GM23248 (cell line): ENCODE measurements around the gene RAD50. TPM values are rescaled to one million over a fixed set of nuclear protein-coding genes. Genes with fewer than 3 reads are reported as not detected.

ENCODE experiments used
- DNase-seq: peaks from one replicate; pipeline ENCODE4 v3.0.0-alpha.2; 2015
- H2AFZ ChIP-seq: fragments of 200-600 bp; sonication (generic); 2 replicates; pipeline ENCODE4 v1.6.1; 2016; ENCODE audit warnings: antibody characterized with exemption
- H3F3A ChIP-seq: fragments of 200-600 bp; sonication (generic); 2 replicates; pipeline ENCODE4 v1.6.1; 2016; ENCODE audit warnings: mild to moderate bottlenecking, antibody characterized with exemption, mixed run types; ENCODE audit not compliant: insufficient read depth
- H3K27ac ChIP-seq: fragments of 200-600 bp; sonication (generic); 2 replicates; pipeline ENCODE4 v1.5.1; 2016; ENCODE audit warnings: mild to moderate bottlenecking
- H3K27me3 ChIP-seq: fragments of 200-600 bp; sonication (generic); replicated peaks from 2 replicates; pipeline ENCODE4 v1.6.1; 2016; ENCODE audit warnings: mild to moderate bottlenecking; ENCODE audit not compliant: insufficient read depth
- H3K36me3 ChIP-seq: fragments of 200-600 bp; sonication (generic); 2 replicates; pipeline ENCODE4 v1.6.1; 2016; ENCODE audit warnings: low read depth, mild to moderate bottlenecking
- H3K4me1 ChIP-seq: fragments of 200-600 bp; sonication (generic); 2 replicates; pipeline ENCODE4 v1.6.1; 2016; ENCODE audit warnings: mild to moderate bottlenecking; ENCODE audit not compliant: insufficient read depth
- H3K4me2 ChIP-seq: fragments of 200-600 bp; sonication (generic); one replicate; pipeline ENCODE4 v1.6.1; 2016; ENCODE audit warnings: mild to moderate bottlenecking; ENCODE audit not compliant: unreplicated experiment
- H3K4me3 ChIP-seq: fragments of 200-600 bp; sonication (generic); 2 replicates; pipeline ENCODE4 v1.5.1; 2016; ENCODE audit warnings: mild to moderate bottlenecking
- H3K79me2 ChIP-seq: fragments of 200-600 bp; sonication (generic); 2 replicates; pipeline ENCODE4 v1.6.1; 2016; ENCODE audit warnings: mild to moderate bottlenecking; ENCODE audit not compliant: insufficient read depth
- H3K9ac ChIP-seq: fragments of 200-600 bp; sonication (generic); 2 replicates; pipeline ENCODE4 v1.6.1; 2016; ENCODE audit warnings: mild to moderate bottlenecking
- H3K9me2 ChIP-seq: fragments of 200-600 bp; sonication (generic); 2 replicates; pipeline ENCODE4 v1.6.1; 2016; ENCODE audit warnings: mixed run types, mild to moderate bottlenecking, moderate library complexity; ENCODE audit not compliant: insufficient read depth
- H3K9me3 ChIP-seq: fragments of 200-600 bp; sonication (generic); one replicate; pipeline ENCODE4 v1.6.1; 2017; ENCODE audit warnings: low read depth
- H4K20me1 ChIP-seq: fragments of 200-600 bp; sonication (generic); 2 replicates; pipeline ENCODE4 v1.6.0; 2016; ENCODE audit not compliant: insufficient read depth
- EZH2 ChIP-seq: fragments of 200-600 bp; sonication (generic); IDR thresholded peaks from 2 replicates; pipeline ENCODE4 v1.6.1; 2018; ENCODE audit warnings: antibody characterized with exemption, mild to moderate bottlenecking; ENCODE audit not compliant: insufficient read depth, poor library complexity, severe bottlenecking
- EZH2phosphoT487 ChIP-seq: fragments of 200-600 bp; sonication (generic); IDR thresholded peaks from 2 replicates; pipeline ENCODE4 v1.6.1; 2018; ENCODE audit warnings: antibody characterized with exemption, moderate library complexity, mild to moderate bottlenecking, low read depth; ENCODE audit not compliant: insufficient read depth
- WGBS, 2 experiments: methylation state at CpG; one replicate each; pipeline ENCODE4 v1.1.6; 2015 to 2017; ENCODE audit warnings: low lambda C conversion rate in 2 of 2, low coverage in 1 of 2; ENCODE audit errors: missing lambda C conversion rate in 2 of 2; 5-methylcytosine and 5-hydroxymethylcytosine counted together
- in situ Hi-C: fragments of 300-500 bp; cut with MboI; formaldehyde crosslinking; loops from 2 replicates; pipeline ENCODE4 v1.15.0; 2020
- polyA plus RNA-seq: library from polyadenylated mRNA; unstranded; fragments of >200 nt; fragmentation: Nextera tagmentation; extraction: Ambion mirVana; gene quantifications from 2 replicates; pipeline ENCODE4 v1.2.1, GENCODE V29; 2016
- total RNA-seq: library from RNA; depleted of rRNA; stranded (reverse); fragments of >200 nt; shearing (Covaris generic); gene quantifications from 2 replicates; pipeline ENCODE4 v1.2.3, GENCODE V29; 2014

Gene RAD50
- total and polyA plus RNA-seq, 2 experiments from 2014 or later: 17.7 to 44.0 TPM

DNA sequence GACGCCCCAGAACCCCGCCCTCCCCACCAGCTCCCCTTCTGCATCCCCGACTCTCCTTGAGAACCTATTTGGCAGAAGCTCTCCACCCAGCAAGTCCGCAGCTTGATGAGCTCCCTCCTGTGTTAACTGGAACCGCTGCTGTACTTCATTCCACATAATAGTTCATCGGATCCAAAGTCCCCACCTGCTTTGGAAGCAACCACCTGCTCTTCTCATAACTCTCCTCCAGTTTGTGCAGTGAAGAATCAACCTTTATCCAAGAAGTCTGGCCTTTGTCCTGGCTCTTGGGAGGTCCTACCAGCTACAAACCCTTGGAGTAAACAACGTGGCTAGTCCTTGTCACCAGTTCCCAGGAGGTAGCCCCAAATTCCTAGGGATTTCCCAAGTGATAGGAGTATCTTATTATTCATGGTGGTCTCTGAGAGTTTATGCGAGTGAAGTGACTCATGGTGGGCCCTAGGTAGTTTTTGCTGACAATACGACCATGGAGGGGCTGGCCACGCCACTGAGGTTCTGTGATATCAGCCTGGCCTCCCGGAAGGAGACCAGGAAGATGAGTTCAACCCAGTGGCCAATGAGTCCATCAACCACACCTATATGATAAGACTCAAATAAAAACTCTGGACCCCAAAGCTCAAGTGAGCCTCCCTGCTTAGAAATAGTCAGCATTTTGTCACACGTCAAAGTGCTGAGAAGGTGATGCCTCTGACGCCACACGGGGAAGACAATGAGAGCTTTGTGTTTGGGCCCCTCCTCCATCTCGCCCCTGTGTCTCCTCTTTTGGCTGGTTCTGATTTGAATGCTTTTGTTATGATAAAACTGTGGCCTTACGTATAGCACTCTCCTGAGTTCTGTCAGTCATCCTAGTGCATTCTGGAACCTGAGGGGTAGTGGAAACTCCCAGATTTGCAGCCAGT lies 113.4 kb downstream of the RAD50 start:
- no peaks in the 10 kb centered on the region for H3K79me2 ChIP-seq
- no peak overlapping the region for H3K4me3 ChIP-seq
- no peak for TF ChIP-seq EZH2
- TF ChIP-seq EZH2phosphoT487: no peak
- no peaks in the 10 kb centered on the region for H4K20me1 ChIP-seq
- H2AFZ ChIP-seq: no peak overlapping the region
- no peaks in the 10 kb centered on the region for H3K9me3 ChIP-seq
- WGBS, 2 experiments: 86 to 88% methylated on average over 16 of the region's 16 CpGs
- no peaks in the 10 kb centered on the region for H3K9me2 ChIP-seq
- peaks cover 20% of the 10 kb centered on the region for H3F3A ChIP-seq
- in situ Hi-C loops: no loop called here
- H3K36me3 ChIP-seq: no peaks in the 10 kb centered on the region
- peaks cover 9% of the 10 kb centered on the region for H3K4me1 ChIP-seq
- no peak overlapping the region for H3K27ac ChIP-seq
- H3K27me3 ChIP-seq: no peaks in the 10 kb centered on the region
- no peak overlapping the region for H3K9ac ChIP-seq
- H3K4me2 ChIP-seq: no peak overlapping the region
- DNase-seq: no peak

DNA sequence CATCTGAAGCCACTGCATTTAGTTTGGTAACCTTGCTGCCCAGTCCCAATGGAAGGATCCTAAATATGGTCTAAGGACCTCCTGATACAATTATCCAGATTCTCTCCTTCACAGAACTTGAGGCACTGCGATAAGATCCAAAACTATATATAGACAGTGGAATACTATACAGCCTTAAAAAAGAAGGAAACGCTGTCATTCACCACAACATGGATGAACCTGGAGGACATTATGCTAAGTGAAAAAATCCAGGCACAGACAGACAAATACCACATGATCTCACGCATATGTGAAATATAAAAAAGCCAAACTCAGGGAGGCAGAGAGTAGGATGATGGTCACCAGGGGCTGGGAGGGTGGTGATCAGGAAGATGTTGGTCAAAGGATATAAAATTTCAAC lies 114.2 kb downstream of the RAD50 start:
- Histone ChIP-seq H3K9me2 (no peaks in the 10 kb centered on the region), H3K9me3 (no peaks in the 10 kb centered on the region), H3K4me2 (no peak overlapping the region), H2AFZ (no peak overlapping the region), H3K27ac (no peak overlapping the region), H3K36me3 (no peaks in the 10 kb centered on the region), H3K27me3 (no peaks in the 10 kb centered on the region), H3K4me1 (peaks cover 12% of the 10 kb centered on the region), H3F3A (peaks cover 27% of the 10 kb centered on the region), H4K20me1 (no peaks in the 10 kb centered on the region), H3K4me3 (no peak overlapping the region), H3K79me2 (no peaks in the 10 kb centered on the region), H3K9ac (no peak overlapping the region)
- no peak for TF ChIP-seq EZH2
- no peak for TF ChIP-seq EZH2phosphoT487
- WGBS, 2 experiments: 95 to 97% methylated on average over 3 of the region's 3 CpGs
- in situ Hi-C loops: no loop called here
- no peak for DNase-seq

- Histone ChIP-seq H2AFZ (no peak overlapping the region; the same call in 1 of the 2 replicates), H3K79me2 (no peaks in the 10 kb centered on the region), H3K4me1 (peaks cover 31% of the 10 kb centered on the region), H3K36me3 (no peaks in the 10 kb centered on the region), H3K9me2 (no peaks in the 10 kb centered on the region), H3K27me3 (no peaks in the 10 kb centered on the region), H3K4me2 (no peak overlapping the region), H3K9me3 (no peaks in the 10 kb centered on the region), H3K9ac (no peak overlapping the region), H3F3A (peaks cover 37% of the 10 kb centered on the region), H3K4me3 (no peak overlapping the region), H4K20me1 (no peaks in the 10 kb centered on the region), H3K27ac (no peak overlapping the region)
- 83 to 85% methylated on average over 1 of the region's 1 CpG for WGBS, 2 experiments
- no peak for DNase-seq
- in situ Hi-C loops: no loop called here
- TF ChIP-seq EZH2: no peak
- no peak for TF ChIP-seq EZH2phosphoT487
Measured at GRCh38 chr5:132673488-132673887, 116.7 kb downstream of the RAD50 start.

DNA sequence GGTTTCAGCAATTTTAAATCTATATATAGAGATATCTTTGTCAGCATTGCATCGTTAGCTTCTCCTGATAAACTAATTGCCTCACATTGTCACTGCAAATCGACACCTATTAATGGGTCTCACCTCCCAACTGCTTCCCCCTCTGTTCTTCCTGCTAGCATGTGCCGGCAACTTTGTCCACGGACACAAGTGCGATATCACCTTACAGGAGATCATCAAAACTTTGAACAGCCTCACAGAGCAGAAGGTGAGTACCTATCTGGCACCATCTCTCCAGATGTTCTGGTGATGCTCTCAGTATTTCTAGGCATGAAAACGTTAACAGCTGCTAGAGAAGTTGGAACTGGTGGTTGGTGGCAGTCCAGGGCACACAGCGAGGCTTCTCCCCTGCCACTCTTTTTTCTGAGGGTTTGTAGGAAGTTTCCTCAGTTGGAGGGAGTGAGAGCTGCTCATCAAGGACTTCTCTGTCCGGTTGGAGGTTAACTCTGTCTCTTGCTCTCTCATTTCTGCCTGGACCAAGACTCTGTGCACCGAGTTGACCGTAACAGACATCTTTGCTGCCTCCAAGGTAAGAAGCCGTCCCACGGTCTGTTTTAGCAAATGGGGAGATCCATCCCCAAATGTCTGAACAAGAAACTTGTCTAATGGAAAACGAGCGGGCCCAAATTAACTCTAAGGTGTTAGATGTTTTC lies 117.3 kb downstream of the RAD50 start, which contains the start of gene IL4:
Gene IL4 (plus strand): TSS at position 51 of the 692 bp plus-strand sequence. CDS start 62 bp downstream, at position 113.
- Histone ChIP-seq H3K4me3 (peak within 1 kb of the TSS; percentile 71), H3F3A (peaks cover 37% of the 10 kb centered on the region), H3K79me2 (no peaks in the 10 kb centered on the region), H2AFZ (peak within 1 kb of the TSS; percentile 84), H3K4me2 (peak within 1 kb of the TSS; percentile 84), H3K9ac (peak within 1 kb of the TSS; percentile 76), H3K27ac (peak within 1 kb of the TSS; percentile 81), H3K27me3 (no peaks in the 10 kb centered on the region), H3K36me3 (no peaks in the 10 kb centered on the region), H4K20me1 (no peaks in the 10 kb centered on the region), H3K9me3 (no peaks in the 10 kb centered on the region), H3K4me1 (peaks cover 31% of the 10 kb centered on the region), H3K9me2 (no peaks in the 10 kb centered on the region)
- TF ChIP-seq EZH2 (no peak), EZH2phosphoT487 (no peak)
- 41 to 42% methylated on average over 14 of the region's 14 CpGs for WGBS, 2 experiments
- in situ Hi-C loops: no loop called here
- DNase-seq: no peak
